ENCODE data around the gene CLIC5. TPM values are rescaled to one million over a fixed set of nuclear protein-coding genes. Genes with fewer than 3 reads are reported as not detected.

The CLIC5 gene
- total RNA-seq, 2 experiments from 2014 or later, result 6.0 to 6.4 TPM

- H3K27ac Mint-ChIP-seq, result no peak overlapping the region
Measured at GRCh38 chr6:45979311-45979710, 36.3 kb downstream of the CLIC5 start.

GRCh38 chr6:45974596-45974995 lies 41.1 kb downstream of the CLIC5 start:
- H3K27me3 Mint-ChIP-seq, result peaks cover 6% of the 10 kb centered on the region
- H3K36me3 Mint-ChIP-seq, result no peaks in the 10 kb centered on the region
- no peak for DNase-seq
- H3K4me1 Mint-ChIP-seq, result no peaks in the 10 kb centered on the region
- H3K4me3 Mint-ChIP-seq, result no peak overlapping the region
- POLR2A ChIA-PET, result no interaction called here
- ATAC-seq (ENCODE audit: low read depth), result no peak
- H3K27ac Mint-ChIP-seq, result no peak overlapping the region
- H3K9me3 Mint-ChIP-seq, result no peaks in the 10 kb centered on the region

More at GRCh38 chr6:45979311-45979710, 36.3 kb downstream of the CLIC5 start:
- DNase-seq (no peak), ATAC-seq (ENCODE audit: low read depth) (no peak)
- H3K27me3 Mint-ChIP-seq, result peaks cover 6% of the 10 kb centered on the region
- H3K9me3 Mint-ChIP-seq, result no peaks in the 10 kb centered on the region
- POLR2A ChIA-PET, result no interaction called here
- H3K36me3 Mint-ChIP-seq, result no peaks in the 10 kb centered on the region
- H3K4me1 Mint-ChIP-seq, result peaks cover 1% of the 10 kb centered on the region
- H3K4me3 Mint-ChIP-seq, result no peak overlapping the region

GRCh38 chr6:45972795-45973503 lies 42.7 kb downstream of the CLIC5 start:
- Mint-ChIP-seq H3K27me3 (peaks cover 11% of the 10 kb centered on the region), H3K27ac (no peak overlapping the region), H3K4me1 (no peaks in the 10 kb centered on the region), H3K36me3 (no peaks in the 10 kb centered on the region), H3K4me3 (no peak overlapping the region), H3K9me3 (no peaks in the 10 kb centered on the region)
- ATAC-seq (ENCODE audit: low read depth) (no peak), DNase-seq (no peak)
- POLR2A ChIA-PET, result no interaction called here

GRCh38 chr6:45971287-45971686 lies 44.4 kb downstream of the CLIC5 start:
- DNase-seq (no peak), ATAC-seq (ENCODE audit: low read depth) (no peak)
- H3K4me3 Mint-ChIP-seq, result no peak overlapping the region
- no peak overlapping the region for H3K27ac Mint-ChIP-seq
- peaks cover 3% of the 10 kb centered on the region for H3K36me3 Mint-ChIP-seq
- POLR2A ChIA-PET, result no interaction called here
- no peaks in the 10 kb centered on the region for H3K9me3 Mint-ChIP-seq
- H3K4me1 Mint-ChIP-seq, result peaks cover 6% of the 10 kb centered on the region
- peaks cover 7% of the 10 kb centered on the region for H3K27me3 Mint-ChIP-seq

GRCh38 chr6:45970326-45970725 lies 45.3 kb downstream of the CLIC5 start:
- peaks cover 3% of the 10 kb centered on the region for H3K36me3 Mint-ChIP-seq
- ATAC-seq (ENCODE audit: low read depth) (no peak), DNase-seq (no peak)
- H3K4me3 Mint-ChIP-seq, result no peak overlapping the region
- H3K27me3 Mint-ChIP-seq, result peaks cover 7% of the 10 kb centered on the region
- no peaks in the 10 kb centered on the region for H3K9me3 Mint-ChIP-seq
- POLR2A ChIA-PET, result interaction anchor here (0.6 kb wide), 1 partner anchor 743 kb away, joined by 3 read pairs; no protein-coding TSS in a partner anchor
- H3K4me1 Mint-ChIP-seq, result peaks cover 6% of the 10 kb centered on the region
- no peak overlapping the region for H3K27ac Mint-ChIP-seq

- H3K27me3 Mint-ChIP-seq, result peaks cover 7% of the 10 kb centered on the region
- H3K4me3 Mint-ChIP-seq, result no peak overlapping the region
- peaks cover 2% of the 10 kb centered on the region for H3K9me3 Mint-ChIP-seq
- H3K4me1 Mint-ChIP-seq, result peaks cover 6% of the 10 kb centered on the region
- peaks cover 3% of the 10 kb centered on the region for H3K36me3 Mint-ChIP-seq
- ATAC-seq (ENCODE audit: low read depth) (no peak), DNase-seq (no peak)
- no peak overlapping the region for H3K27ac Mint-ChIP-seq
- POLR2A ChIA-PET, result no interaction called here
Measured at GRCh38 chr6:45969883-45970282, 45.8 kb downstream of the CLIC5 start.

- peaks cover 6% of the 10 kb centered on the region for H3K4me1 Mint-ChIP-seq
- H3K9me3 Mint-ChIP-seq, result peaks cover 3% of the 10 kb centered on the region
- H3K27me3 Mint-ChIP-seq, result peaks cover 7% of the 10 kb centered on the region
- no peak overlapping the region for H3K27ac Mint-ChIP-seq
- DNase-seq (no peak), ATAC-seq (ENCODE audit: low read depth) (no peak)
- peaks cover 3% of the 10 kb centered on the region for H3K36me3 Mint-ChIP-seq
- POLR2A ChIA-PET, result no interaction called here
- no peak overlapping the region for H3K4me3 Mint-ChIP-seq
Measured at GRCh38 chr6:45969026-45969425, 46.6 kb downstream of the CLIC5 start.

- peaks cover 3% of the 10 kb centered on the region for H3K9me3 Mint-ChIP-seq
- no peak overlapping the region for H3K4me3 Mint-ChIP-seq
- H3K36me3 Mint-ChIP-seq, result peaks cover 3% of the 10 kb centered on the region
- H3K27me3 Mint-ChIP-seq, result peaks cover 7% of the 10 kb centered on the region
- H3K27ac Mint-ChIP-seq, result no peak overlapping the region
- POLR2A ChIA-PET, result no interaction called here
- H3K4me1 Mint-ChIP-seq, result peaks cover 6% of the 10 kb centered on the region
- ATAC-seq (ENCODE audit: low read depth), result no peak
- no peak for DNase-seq
Measured at GRCh38 chr6:45967363-45967762, 48.3 kb downstream of the CLIC5 start.

GRCh38 chr6:45966797-45967196 lies 48.9 kb downstream of the CLIC5 start:
- H3K9me3 Mint-ChIP-seq, result peaks cover 3% of the 10 kb centered on the region
- H3K4me1 Mint-ChIP-seq, result peaks cover 6% of the 10 kb centered on the region
- POLR2A ChIA-PET, result no interaction called here
- no peak overlapping the region for H3K27ac Mint-ChIP-seq
- no peak for DNase-seq
- H3K4me3 Mint-ChIP-seq, result no peak overlapping the region
- H3K27me3 Mint-ChIP-seq, result peaks cover 7% of the 10 kb centered on the region
- no peak for ATAC-seq (ENCODE audit: low read depth)
- H3K36me3 Mint-ChIP-seq, result peaks cover 3% of the 10 kb centered on the region

- H3K36me3 Mint-ChIP-seq, result peaks cover 3% of the 10 kb centered on the region
- no peak for ATAC-seq (ENCODE audit: low read depth)
- no peak overlapping the region for H3K4me3 Mint-ChIP-seq
- H3K27ac Mint-ChIP-seq, result no peak overlapping the region
- DNase-seq, result no peak
- H3K27me3 Mint-ChIP-seq, result peaks cover 7% of the 10 kb centered on the region
- H3K9me3 Mint-ChIP-seq, result peaks cover 3% of the 10 kb centered on the region
- POLR2A ChIA-PET, result no interaction called here
- peaks cover 6% of the 10 kb centered on the region for H3K4me1 Mint-ChIP-seq
Measured at GRCh38 chr6:45966340-45966739, 49.3 kb downstream of the CLIC5 start.

GRCh38 chr6:45965792-45966191 lies 49.9 kb downstream of the CLIC5 start:
- POLR2A ChIA-PET, result no interaction called here
- H3K36me3 Mint-ChIP-seq, result peaks cover 3% of the 10 kb centered on the region
- DNase-seq (no peak), ATAC-seq (ENCODE audit: low read depth) (no peak)
- H3K9me3 Mint-ChIP-seq, result peaks cover 3% of the 10 kb centered on the region
- peaks cover 7% of the 10 kb centered on the region for H3K27me3 Mint-ChIP-seq
- H3K4me1 Mint-ChIP-seq, result peaks cover 6% of the 10 kb centered on the region
- H3K4me3 Mint-ChIP-seq, result no peak overlapping the region
- no peak overlapping the region for H3K27ac Mint-ChIP-seq

GRCh38 chr6:45965007-45965406 lies 50.7 kb downstream of the CLIC5 start:
- peaks cover 3% of the 10 kb centered on the region for H3K36me3 Mint-ChIP-seq
- H3K9me3 Mint-ChIP-seq, result peaks cover 3% of the 10 kb centered on the region
- H3K4me1 Mint-ChIP-seq, result peaks cover 6% of the 10 kb centered on the region
- H3K27ac Mint-ChIP-seq, result no peak overlapping the region
- DNase-seq, result no peak
- POLR2A ChIA-PET, result no interaction called here
- H3K27me3 Mint-ChIP-seq, result peaks cover 7% of the 10 kb centered on the region
- ATAC-seq (ENCODE audit: low read depth), result no peak
- H3K4me3 Mint-ChIP-seq, result no peak overlapping the region

- ATAC-seq (ENCODE audit: low read depth) (no peak), DNase-seq (no peak)
- H3K9me3 Mint-ChIP-seq, result peaks cover 3% of the 10 kb centered on the region
- H3K36me3 Mint-ChIP-seq, result peaks cover 3% of the 10 kb centered on the region
- no peak overlapping the region for H3K4me3 Mint-ChIP-seq
- peaks cover 6% of the 10 kb centered on the region for H3K4me1 Mint-ChIP-seq
- POLR2A ChIA-PET, result no interaction called here
- H3K27me3 Mint-ChIP-seq, result peaks cover 7% of the 10 kb centered on the region
- H3K27ac Mint-ChIP-seq, result no peak overlapping the region
Measured at GRCh38 chr6:45964300-45964699, 51.4 kb downstream of the CLIC5 start.

GRCh38 chr6:45963896-45964295 lies 51.8 kb downstream of the CLIC5 start:
- peaks cover 6% of the 10 kb centered on the region for H3K4me1 Mint-ChIP-seq
- POLR2A ChIA-PET, result no interaction called here
- ATAC-seq (ENCODE audit: low read depth) (no peak), DNase-seq (no peak)
- H3K27ac Mint-ChIP-seq, result no peak overlapping the region
- H3K27me3 Mint-ChIP-seq, result peaks cover 5% of the 10 kb centered on the region
- peaks cover 3% of the 10 kb centered on the region for H3K36me3 Mint-ChIP-seq
- no peak overlapping the region for H3K4me3 Mint-ChIP-seq
- H3K9me3 Mint-ChIP-seq, result peaks cover 3% of the 10 kb centered on the region

Data from activated naive CD8-positive, alpha-beta T cell treated with anti-CD3 and anti-CD28 coated beads, Interleukin-2, amount 10 ng/mL, durations not matched to agents 7 days and 5 days (primary cell).